GM12801 (cell line): Measurements from ENCODE around the gene LIPC.

ENCODE experiments used
- CTCF ChIP-seq: IDR thresholded peaks from one replicate; pipeline ENCODE4 v1.5.1; 2011; ENCODE audit warnings: control low read depth; ENCODE audit not compliant: insufficient read length; ENCODE audit errors: extremely low read depth

Gene LIPC

GRCh38 chr15:58440922-58441321 is 9.1 kb downstream of the LIPC start:
- no peak for TF ChIP-seq CTCF

- TF ChIP-seq CTCF, result no peak
Measured at GRCh38 chr15:58441376-58442070, 9.7 kb downstream of the LIPC start.

GRCh38 chr15:58442122-58442521 is 10.3 kb downstream of the LIPC start:
- no peak for TF ChIP-seq CTCF

- no peak for TF ChIP-seq CTCF
Measured at GRCh38 chr15:58443308-58443707, 11.5 kb downstream of the LIPC start.

GRCh38 chr15:58444056-58444455 is 12.3 kb downstream of the LIPC start:
- TF ChIP-seq CTCF, result no peak

GRCh38 chr15:58444658-58445332 is 13.0 kb downstream of the LIPC start:
- no peak for TF ChIP-seq CTCF

GRCh38 chr15:58445865-58446264 is 14.1 kb downstream of the LIPC start:
- TF ChIP-seq CTCF, result no peak
